Activated B cell treated with CpG ODN at 0.5 μM for 24 hours (primary cell): ENCODE results near the gene ADCY5. TPM values are rescaled to one million over a fixed set of nuclear protein-coding genes. Genes with fewer than 3 reads are reported as not detected.

Experiments
- ATAC-seq: fragments of 200-7000 bp; cut with Tn5 transposase; one replicate; pipeline ENCODE4 v1.10.0; 2021; ENCODE audit warnings: low read depth, mild to moderate bottlenecking, moderate library complexity
- CTCF ChIA-PET: fragments of 350-600 bp; sonication (Branson Sonifier 250); formaldehyde crosslinking; loops from one replicate; lab custom pipeline; 2021; ENCODE audit warnings: antibody characterized with exemption; lab: Charles Lee
- POLR2A ChIA-PET: fragments of 350-600 bp; sonication (Branson Sonifier 250); formaldehyde crosslinking; loops from one replicate; lab custom pipeline; 2021; ENCODE audit warnings: antibody characterized with exemption; lab: Charles Lee
- DNase-seq: peaks from one replicate; pipeline ENCODE4 v3.0.0; 2022
- H3K27ac Mint-ChIP-seq: one replicate; pipeline ENCODE4 v1.8.0; 2020; ENCODE audit warnings: mixed read lengths
- H3K27me3 Mint-ChIP-seq: one replicate; pipeline ENCODE4 v1.8.0; 2021; ENCODE audit warnings: mixed read lengths
- H3K36me3 Mint-ChIP-seq: one replicate; pipeline ENCODE4 v1.8.0; 2021; ENCODE audit warnings: low read depth, mixed read lengths
- H3K4me1 Mint-ChIP-seq: one replicate; pipeline ENCODE4 v1.8.0; 2021; ENCODE audit warnings: mixed read lengths
- H3K4me3 Mint-ChIP-seq: one replicate; pipeline ENCODE4 v1.8.0; 2020; ENCODE audit warnings: mild to moderate bottlenecking, mixed read lengths
- H3K9me3 Mint-ChIP-seq: one replicate; pipeline ENCODE4 v1.8.0; 2020; ENCODE audit warnings: mixed read lengths
- CTCF ChIP-seq: fragments of 200-600 bp; IDR thresholded peaks from one replicate; pipeline ENCODE4 v1.8.0; 2022; ENCODE audit warnings: antibody characterized with exemption, mild to moderate bottlenecking
- intact Hi-C: fragments of 100-400 bp; cut with micrococcal nuclease; formaldehyde crosslinking; loops from one replicate; pipeline ENCODE4 v1.15.1; 2024
- total RNA-seq: library from RNA; stranded (reverse); gene quantifications from 2 replicates; pipeline ENCODE4 v1.2.3, GENCODE V29; 2022

ADCY5 gene
- total RNA-seq, 1 donor from 2014 or later: not detected

DNA sequence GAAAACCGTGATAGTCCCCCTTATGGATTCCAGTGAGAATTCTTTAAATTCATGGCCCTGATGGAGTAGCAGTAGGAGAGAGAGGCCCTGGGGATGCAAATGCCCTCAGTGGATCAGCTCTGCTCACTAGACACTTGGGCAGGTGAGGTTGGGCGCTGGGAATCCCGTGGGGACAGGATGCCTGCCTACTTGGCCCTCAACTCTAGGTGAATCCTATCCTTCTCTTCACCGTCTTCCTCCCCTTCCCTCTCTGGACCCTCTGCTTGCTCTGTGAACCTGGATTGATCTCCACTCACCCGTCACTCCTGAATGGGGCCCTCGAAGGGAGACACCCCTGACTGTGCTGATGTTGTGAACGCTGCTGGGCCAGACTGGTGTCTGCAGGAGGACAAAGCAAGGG is 169.8 kb downstream of the ADCY5 start:
- no peak overlapping the region for H3K4me3 Mint-ChIP-seq
- DNase-seq: no peak
- no peaks in the 10 kb centered on the region for H3K4me1 Mint-ChIP-seq
- no peaks in the 10 kb centered on the region for H3K9me3 Mint-ChIP-seq
- CTCF ChIA-PET: no interaction called here
- TF ChIP-seq CTCF: no peak
- no peaks in the 10 kb centered on the region for H3K36me3 Mint-ChIP-seq
- POLR2A ChIA-PET: no interaction called here
- ATAC-seq: no peak
- intact Hi-C loops: no loop called here
- H3K27ac Mint-ChIP-seq: no peak overlapping the region
- H3K27me3 Mint-ChIP-seq: no peaks in the 10 kb centered on the region

DNA sequence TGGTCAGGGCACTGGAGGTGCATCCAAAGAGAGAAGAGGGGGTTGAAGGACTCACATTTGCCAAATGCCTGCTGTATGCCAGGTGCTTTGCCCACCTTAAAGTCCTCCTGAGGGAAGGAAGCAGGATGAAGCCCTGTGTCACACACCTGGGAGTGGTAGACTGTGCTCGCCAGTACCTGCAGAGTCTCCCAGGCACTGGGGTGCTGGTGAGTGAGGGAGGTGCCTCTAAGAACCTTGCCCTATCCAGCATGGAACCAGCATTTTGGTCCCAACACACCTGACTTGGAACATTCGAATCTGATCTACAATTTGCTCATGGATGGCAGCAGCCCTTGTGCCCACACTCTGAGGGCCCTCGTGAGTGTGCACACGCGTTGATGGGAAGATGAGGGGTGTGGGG is 170.4 kb downstream of the ADCY5 start:
- ATAC-seq (no peak), DNase-seq (no peak)
- Mint-ChIP-seq H3K27me3 (no peaks in the 10 kb centered on the region), H3K4me3 (no peak overlapping the region), H3K9me3 (no peaks in the 10 kb centered on the region), H3K36me3 (no peaks in the 10 kb centered on the region), H3K27ac (no peak overlapping the region), H3K4me1 (no peaks in the 10 kb centered on the region)
- POLR2A ChIA-PET: no interaction called here
- intact Hi-C loops: no loop called here
- CTCF ChIA-PET: no interaction called here
- TF ChIP-seq CTCF: no peak

DNA sequence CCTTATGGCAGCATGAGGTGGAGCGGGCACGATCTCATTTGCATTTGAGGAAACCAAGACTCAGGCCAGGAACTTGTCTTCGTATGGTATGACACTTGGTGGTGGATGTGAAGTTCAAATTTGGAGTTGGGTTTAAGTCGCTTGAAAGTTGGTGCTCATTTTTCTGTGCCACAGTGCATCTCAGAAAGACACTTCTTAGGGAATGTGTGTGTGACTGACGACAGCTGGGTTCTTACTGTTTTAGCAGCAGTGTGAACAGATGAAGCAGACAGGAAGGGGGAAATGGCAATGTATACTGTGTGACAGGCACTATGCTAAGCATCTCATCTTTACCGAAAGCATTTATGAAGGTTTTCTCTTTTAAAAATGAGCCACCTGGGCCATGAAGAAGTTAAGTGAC is 171.8 kb downstream of the ADCY5 start:
- no peaks in the 10 kb centered on the region for H3K4me1 Mint-ChIP-seq
- no peaks in the 10 kb centered on the region for H3K27me3 Mint-ChIP-seq
- DNase-seq (no peak), ATAC-seq (no peak)
- no peak for TF ChIP-seq CTCF
- ChIA-PET POLR2A (no interaction called here), CTCF (no interaction called here)
- no peaks in the 10 kb centered on the region for H3K9me3 Mint-ChIP-seq
- intact Hi-C loops: no loop called here
- H3K27ac Mint-ChIP-seq: no peak overlapping the region
- no peak overlapping the region for H3K4me3 Mint-ChIP-seq
- H3K36me3 Mint-ChIP-seq: peaks cover 6% of the 10 kb centered on the region

DNA sequence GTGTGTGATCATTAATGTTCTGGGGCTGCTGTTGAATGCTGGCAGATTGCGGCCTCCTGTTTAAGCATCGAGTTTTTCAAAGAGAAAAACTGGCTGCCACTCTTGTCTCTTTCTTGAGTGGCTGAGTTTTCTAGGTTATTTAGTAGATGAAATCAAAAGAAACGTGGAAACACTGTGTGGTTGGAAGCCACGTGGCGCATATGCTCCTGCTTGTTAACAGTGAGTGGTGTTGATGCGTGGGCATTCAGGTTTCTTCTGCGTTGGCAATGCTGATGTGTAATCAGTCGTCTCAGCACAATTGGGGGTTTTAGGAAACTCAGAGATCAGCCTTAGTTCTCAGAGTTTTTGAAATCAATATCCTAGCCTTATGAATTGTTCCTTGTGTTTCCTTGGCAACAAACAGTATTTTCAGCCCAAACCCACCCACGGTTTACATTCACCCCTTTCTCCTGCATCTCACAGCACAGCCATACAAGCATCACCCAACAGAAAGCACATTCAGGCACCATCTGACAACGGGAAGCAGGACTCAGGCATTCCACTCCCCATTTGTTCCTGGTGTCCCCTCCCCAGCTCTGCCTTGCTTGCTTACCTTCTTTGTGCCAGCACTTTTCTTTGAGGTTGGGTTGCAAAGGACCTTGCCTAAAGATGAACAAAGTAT is 172.4 kb downstream of the ADCY5 start:
- H3K9me3 Mint-ChIP-seq: no peaks in the 10 kb centered on the region

GRCh38 chr3:123275691-123276090 is 173.2 kb downstream of the ADCY5 start:
- no peaks in the 10 kb centered on the region for H3K27me3 Mint-ChIP-seq
- no peak for TF ChIP-seq CTCF
- H3K4me1 Mint-ChIP-seq: no peaks in the 10 kb centered on the region
- H3K4me3 Mint-ChIP-seq: no peak overlapping the region
- peaks cover 13% of the 10 kb centered on the region for H3K36me3 Mint-ChIP-seq
- ChIA-PET POLR2A (no interaction called here), CTCF (no interaction called here)
- H3K27ac Mint-ChIP-seq: no peak overlapping the region
- ATAC-seq (no peak), DNase-seq (no peak)
- intact Hi-C loops: no loop called here
- no peaks in the 10 kb centered on the region for H3K9me3 Mint-ChIP-seq

More for the DNA sequence above, 172.4 kb downstream of the ADCY5 start:
- ChIA-PET POLR2A (no interaction called here), CTCF (no interaction called here)
- H3K36me3 Mint-ChIP-seq: peaks cover 11% of the 10 kb centered on the region
- TF ChIP-seq CTCF: no peak
- no peaks in the 10 kb centered on the region for H3K27me3 Mint-ChIP-seq
- no peaks in the 10 kb centered on the region for H3K4me1 Mint-ChIP-seq
- no peak overlapping the region for H3K4me3 Mint-ChIP-seq
- ATAC-seq (no peak), DNase-seq (no peak)
- H3K27ac Mint-ChIP-seq: no peak overlapping the region
- intact Hi-C loops: no loop called here
